MM.1S (cell line): ENCODE results near the gene CORO1C.

Experiments used
- EZH2 ChIP-seq: fragments of 300-600 bp; sonication (generic); optimal IDR thresholded peaks from 2 replicates; pipeline ENCODE3; 2017; ENCODE audit warnings: low read depth, mild to moderate bottlenecking, antibody characterized with exemption, low read length, mixed read lengths
- EZH2phosphoT487 ChIP-seq: fragments of 300-600 bp; sonication (generic); IDR thresholded peaks from 2 replicates; pipeline ENCODE4 v1.6.1; 2018; ENCODE audit warnings: antibody characterized with exemption, low read length
- TF ChIP-seq, protein P1 (sequence below): fragments of 300-600 bp; sonication (generic); IDR thresholded peaks from 2 replicates; pipeline ENCODE4 v1.5.1; 2016; ENCODE audit warnings: antibody characterized with exemption, low read length, mixed read lengths

DNA sequence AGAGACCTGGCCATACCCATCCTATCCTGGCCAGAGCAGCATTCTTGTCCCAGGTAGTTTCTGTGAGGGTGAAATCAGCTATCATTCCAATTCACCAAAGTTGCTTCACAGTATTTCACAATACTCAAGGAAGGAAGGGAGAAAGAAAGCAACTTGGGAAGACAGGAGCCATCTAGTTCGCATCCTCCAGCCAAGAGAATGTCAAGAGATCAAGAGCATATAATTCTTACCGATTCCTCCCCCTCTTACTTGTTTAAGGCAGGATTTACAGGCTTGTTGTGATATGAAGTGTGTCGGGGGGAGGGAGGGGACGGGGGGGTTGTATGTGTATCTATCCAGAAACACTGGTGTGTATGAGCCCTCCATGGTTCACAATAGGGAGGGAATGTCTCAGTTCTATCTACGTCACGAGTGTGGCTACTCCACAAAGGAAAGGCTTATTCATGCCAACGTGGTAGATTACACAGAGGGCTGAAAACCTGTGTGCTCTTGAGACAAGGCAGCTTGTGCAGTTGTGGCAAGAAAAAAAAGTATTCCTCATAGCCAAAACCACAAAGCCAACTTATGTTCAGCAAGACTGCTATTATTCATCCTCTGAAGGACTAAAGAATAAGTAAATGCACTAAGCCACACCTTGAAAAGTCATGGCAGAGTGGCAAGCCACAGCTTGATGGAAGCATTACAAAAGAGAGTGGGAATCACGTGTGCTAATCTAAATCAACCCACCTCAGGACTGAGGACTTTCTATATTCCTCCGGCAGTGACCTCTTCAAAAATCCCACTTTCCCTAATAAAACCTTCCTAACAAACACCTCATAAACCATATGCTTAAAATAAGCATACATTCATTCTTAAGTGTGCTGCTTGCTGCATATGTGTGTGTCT is 35.0 kb downstream of the CORO1C start:
- TF ChIP-seq, protein P1, sequence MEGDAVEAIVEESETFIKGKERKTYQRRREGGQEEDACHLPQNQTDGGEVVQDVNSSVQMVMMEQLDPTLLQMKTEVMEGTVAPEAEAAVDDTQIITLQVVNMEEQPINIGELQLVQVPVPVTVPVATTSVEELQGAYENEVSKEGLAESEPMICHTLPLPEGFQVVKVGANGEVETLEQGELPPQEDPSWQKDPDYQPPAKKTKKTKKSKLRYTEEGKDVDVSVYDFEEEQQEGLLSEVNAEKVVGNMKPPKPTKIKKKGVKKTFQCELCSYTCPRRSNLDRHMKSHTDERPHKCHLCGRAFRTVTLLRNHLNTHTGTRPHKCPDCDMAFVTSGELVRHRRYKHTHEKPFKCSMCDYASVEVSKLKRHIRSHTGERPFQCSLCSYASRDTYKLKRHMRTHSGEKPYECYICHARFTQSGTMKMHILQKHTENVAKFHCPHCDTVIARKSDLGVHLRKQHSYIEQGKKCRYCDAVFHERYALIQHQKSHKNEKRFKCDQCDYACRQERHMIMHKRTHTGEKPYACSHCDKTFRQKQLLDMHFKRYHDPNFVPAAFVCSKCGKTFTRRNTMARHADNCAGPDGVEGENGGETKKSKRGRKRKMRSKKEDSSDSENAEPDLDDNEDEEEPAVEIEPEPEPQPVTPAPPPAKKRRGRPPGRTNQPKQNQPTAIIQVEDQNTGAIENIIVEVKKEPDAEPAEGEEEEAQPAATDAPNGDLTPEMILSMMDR: no peak
- TF ChIP-seq EZH2: no peak
- TF ChIP-seq EZH2phosphoT487: no peak
